Hepatocyte (in vitro differentiated cells): ENCODE measurements around the gene ZNF664.

Experiments
- EZH2 ChIP-seq: fragments of 200-600 bp; sonication (generic); IDR thresholded peaks from 2 replicates; pipeline ENCODE4 v1.6.1; 2016; ENCODE audit warnings: antibody characterized with exemption, mild to moderate bottlenecking, borderline replicate concordance
- TF ChIP-seq, protein P1 (sequence below): fragments of 200-600 bp; sonication (generic); IDR thresholded peaks from 2 replicates; pipeline ENCODE4 v1.5.1; 2016; ENCODE audit warnings: antibody characterized with exemption, mild to moderate bottlenecking; ENCODE audit not compliant: poor library complexity

DNA sequence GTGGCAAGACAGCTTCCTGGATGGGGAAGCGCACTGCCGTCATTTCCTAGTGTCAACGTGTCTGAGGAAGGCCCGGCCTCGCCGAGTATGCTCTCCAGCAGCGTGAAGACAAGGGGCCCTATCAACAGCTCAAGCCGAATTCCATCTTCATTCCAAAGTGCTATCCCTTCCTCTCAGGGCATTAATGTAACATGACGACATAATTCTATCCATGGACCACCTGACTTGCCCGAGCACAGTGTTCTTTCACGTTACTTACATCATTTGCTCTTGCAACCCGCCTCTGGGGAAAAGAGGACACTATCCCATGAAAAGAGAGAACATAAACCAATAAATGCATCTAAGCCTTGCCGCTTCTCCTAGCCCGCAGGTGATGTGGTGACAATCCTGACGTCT lies 23.2 kb upstream of the ZNF664 start:
- TF ChIP-seq, protein P1, sequence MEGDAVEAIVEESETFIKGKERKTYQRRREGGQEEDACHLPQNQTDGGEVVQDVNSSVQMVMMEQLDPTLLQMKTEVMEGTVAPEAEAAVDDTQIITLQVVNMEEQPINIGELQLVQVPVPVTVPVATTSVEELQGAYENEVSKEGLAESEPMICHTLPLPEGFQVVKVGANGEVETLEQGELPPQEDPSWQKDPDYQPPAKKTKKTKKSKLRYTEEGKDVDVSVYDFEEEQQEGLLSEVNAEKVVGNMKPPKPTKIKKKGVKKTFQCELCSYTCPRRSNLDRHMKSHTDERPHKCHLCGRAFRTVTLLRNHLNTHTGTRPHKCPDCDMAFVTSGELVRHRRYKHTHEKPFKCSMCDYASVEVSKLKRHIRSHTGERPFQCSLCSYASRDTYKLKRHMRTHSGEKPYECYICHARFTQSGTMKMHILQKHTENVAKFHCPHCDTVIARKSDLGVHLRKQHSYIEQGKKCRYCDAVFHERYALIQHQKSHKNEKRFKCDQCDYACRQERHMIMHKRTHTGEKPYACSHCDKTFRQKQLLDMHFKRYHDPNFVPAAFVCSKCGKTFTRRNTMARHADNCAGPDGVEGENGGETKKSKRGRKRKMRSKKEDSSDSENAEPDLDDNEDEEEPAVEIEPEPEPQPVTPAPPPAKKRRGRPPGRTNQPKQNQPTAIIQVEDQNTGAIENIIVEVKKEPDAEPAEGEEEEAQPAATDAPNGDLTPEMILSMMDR, result no peak
- no peak for TF ChIP-seq EZH2
